ENCODE measurements around the gene RIMBP3C.
"Not testable (repeated sequence)": the region's sequence is repeated elsewhere in the genome, so short reads cannot be mapped to it uniquely, and the experiment has no call there.

Gene RIMBP3C

GRCh38 chr22:21567456-21568346 is 16.4 kb upstream of the RIMBP3C start, which contains the start of gene UBE2L3:
UBE2L3 (plus strand) TSS chr22:21567714; CDS start chr22:21567745, 31 bp downstream.
- ChIA-PET CTCF (no interaction called here), POLR2A (interaction anchor here (1.1 to 2.0 kb wide), 6 partner anchors 11 to 75 kb away, joined by 3 to 9 read pairs (median 3); partner anchors contain the start of gene SDF2L1)
- DNase-seq (ENCODE audit: extremely low spot score), result peak; percentile 95
- TF ChIP-seq SUZ12 (IDR thresholded peaks at IDR 0.05) (no peak), TARDBP (IDR thresholded peaks at IDR 0.05) (no peak), LEF1 (IDR thresholded peaks at IDR 0.05; ENCODE audit: borderline replicate concordance) (no peak), ARNT (IDR thresholded peaks at IDR 0.05) (no peak), NFRKB (IDR thresholded peaks at IDR 0.05) (peak; percentile 56), FOXK2 (IDR thresholded peaks at IDR 0.05) (no peak), FOXA1 (IDR thresholded peaks at IDR 0.05) (no peak), PKNOX1 (IDR thresholded peaks at IDR 0.05) (peak; percentile 2; the same call in 1 of the 2 replicates), FOXM1 (IDR thresholded peaks at IDR 0.05; ENCODE audit: borderline replicate concordance) (no peak; the same call in 1 of the 2 replicates), SP1 (IDR thresholded peaks at IDR 0.05) (no peak), ZNF384 (IDR thresholded peaks at IDR 0.05) (no peak), L3MBTL2 (conservative IDR thresholded peaks at IDR 0.05) (no peak; the same call in 1 of the 2 replicates), ELF4 (IDR thresholded peaks at IDR 0.05) (peak; percentile 89), BHLHE40 (IDR thresholded peaks at IDR 0.05; ENCODE audit: borderline replicate concordance) (no peak), CTBP1 (IDR thresholded peaks at IDR 0.05; ENCODE audit: borderline replicate concordance) (0 out of 2 replicates have a peak, but pooled peaks have one; percentile 23), HDGF (IDR thresholded peaks at IDR 0.05; ENCODE audit: borderline replicate concordance) (no peak)

- TF ChIP-seq CTBP1 (IDR thresholded peaks at IDR 0.05; ENCODE audit: borderline replicate concordance) (no peak), FOXA1 (IDR thresholded peaks at IDR 0.05) (no peak), TARDBP (IDR thresholded peaks at IDR 0.05) (no peak), L3MBTL2 (conservative IDR thresholded peaks at IDR 0.05) (no peak), ZNF384 (IDR thresholded peaks at IDR 0.05) (no peak), SP1 (IDR thresholded peaks at IDR 0.05) (no peak), FOXK2 (IDR thresholded peaks at IDR 0.05) (no peak), PKNOX1 (IDR thresholded peaks at IDR 0.05) (no peak), ARNT (IDR thresholded peaks at IDR 0.05) (no peak), FOXM1 (IDR thresholded peaks at IDR 0.05; ENCODE audit: borderline replicate concordance) (no peak), SUZ12 (IDR thresholded peaks at IDR 0.05) (no peak), BHLHE40 (IDR thresholded peaks at IDR 0.05; ENCODE audit: borderline replicate concordance) (no peak), HDGF (IDR thresholded peaks at IDR 0.05; ENCODE audit: borderline replicate concordance) (no peak)
- POLR2A ChIA-PET, result no interaction called here
- DNase-seq (ENCODE audit: extremely low spot score), result no peak
- CTCF ChIA-PET, result no interaction called here
Measured at GRCh38 chr22:21564411-21564810, 13.2 kb upstream of the RIMBP3C start.

- ChIA-PET CTCF (no interaction called here), POLR2A (no interaction called here)
- no peak for TF ChIP-seq BHLHE40 (IDR thresholded peaks at IDR 0.05; ENCODE audit: borderline replicate concordance)
- DNase-seq (ENCODE audit: extremely low spot score), result no peak
Measured at GRCh38 chr22:21563912-21564311, 12.7 kb upstream of the RIMBP3C start.

- POLR2A ChIA-PET; DNase-seq (ENCODE audit: extremely low spot score); CTCF ChIA-PET: not testable (repeated sequence)
Measured at GRCh38 chr22:21560657-21561056, 9.4 kb upstream of the RIMBP3C start.

- POLR2A ChIA-PET; DNase-seq (ENCODE audit: extremely low spot score); CTCF ChIA-PET: not testable (repeated sequence)
Measured at GRCh38 chr22:21559345-21560125, 8.3 kb upstream of the RIMBP3C start.

GRCh38 chr22:21550678-21551047 is 598 bp downstream of the RIMBP3C start:
- POLR2A ChIA-PET; CTCF ChIA-PET; DNase-seq (ENCODE audit: extremely low spot score): not testable (repeated sequence)

- CTCF ChIA-PET; DNase-seq (ENCODE audit: extremely low spot score); POLR2A ChIA-PET: not testable (repeated sequence)
Measured at GRCh38 chr22:21550008-21550677, 1.1 kb downstream of the RIMBP3C start.

GRCh38 chr22:21549558-21549957 is 1.7 kb downstream of the RIMBP3C start:
- CTCF ChIA-PET; DNase-seq (ENCODE audit: extremely low spot score); POLR2A ChIA-PET: not testable (repeated sequence)

- DNase-seq (ENCODE audit: extremely low spot score); POLR2A ChIA-PET; CTCF ChIA-PET: not testable (repeated sequence)
Measured at GRCh38 chr22:21544432-21545322, 6.6 kb downstream of the RIMBP3C start.

GRCh38 chr22:21539862-21540261 is 11.4 kb downstream of the RIMBP3C start:
- CTCF ChIA-PET; POLR2A ChIA-PET; DNase-seq (ENCODE audit: extremely low spot score): not testable (repeated sequence)

Measured in HEK293T (cell line).